Measurements from ENCODE around the gene C1QB. TPM values are rescaled to one million over a fixed set of nuclear protein-coding genes. Genes with fewer than 3 reads are reported as not detected.

Gene C1QB
- total RNA-seq, 2 experiments from 2014 or later, result not detected

Other genes starting within 250 kb of the C1QB start
- 10 to 100 TPM; 14.8 to 15.8 TPM for gene ZBTB40, start 201.4 kb upstream of the C1QB start, total RNA-seq
- gene EPHA8, start 89.7 kb upstream of the C1QB start, total RNA-seq, result not detected
- not detected for gene C1QA, start 16.6 kb upstream of the C1QB start, total RNA-seq
- gene C1QC, start 9.6 kb upstream of the C1QB start, total RNA-seq, result not detected
- gene EPHB2, start 57.6 kb downstream of the C1QB start, total RNA-seq, result under 1 TPM in 1 of 2 experiments, not detected in 1; 0.04 TPM

Data from activated naive CD8-positive, alpha-beta T cell treated with anti-CD3 and anti-CD28 coated beads for 36 hours (primary cell).